Suprapubic skin (tissue), 4 donors: ENCODE data around the gene RASL10B. TPM values are rescaled to one million over a fixed set of nuclear protein-coding genes. Genes with fewer than 3 reads are reported as not detected.
"Not testable (repeated sequence)": the region's sequence is repeated elsewhere in the genome, so short reads cannot be mapped to it uniquely, and the experiment has no call there.

Source experiments
- DNase-seq, 2 donors: peaks; one replicate each; pipeline ENCODE4 v3.0.0-alpha.2; 2019; ENCODE audit warnings: low spot score in 2 of 2
- H3K27ac ChIP-seq: fragments of 200-600 bp; sonication (generic); one replicate; pipeline ENCODE4 v1.5.1; 2019
- H3K27me3 ChIP-seq: fragments of 200-600 bp; sonication (generic); one replicate; pipeline ENCODE4 v1.5.1; 2019
- H3K36me3 ChIP-seq: fragments of 200-600 bp; sonication (generic); one replicate; pipeline ENCODE4 v1.5.1; 2019
- H3K4me1 ChIP-seq: fragments of 200-600 bp; sonication (generic); one replicate; pipeline ENCODE4 v1.5.1; 2019
- H3K4me3 ChIP-seq: fragments of 200-600 bp; sonication (generic); one replicate; pipeline ENCODE4 v1.5.1; 2019; ENCODE audit warnings: mild to moderate bottlenecking
- H3K9me3 ChIP-seq: fragments of 200-600 bp; sonication (generic); one replicate; pipeline ENCODE4 v1.5.1; 2019
- EP300 ChIP-seq: sonication (generic); formaldehyde crosslinking; IDR thresholded peaks from one replicate; pipeline ENCODE4 v1.6.1; 2017; ENCODE audit warnings: antibody characterized with exemption
- POLR2A ChIP-seq, 2 donors: fragments of 450-650 bp; IDR thresholded peaks; one replicate each; pipeline ENCODE4 v1.6.1; 2017; ENCODE audit warnings: antibody characterized with exemption in 2 of 2, mild to moderate bottlenecking in 2 of 2, moderate library complexity in 2 of 2
- POLR2AphosphoS5 ChIP-seq, 3 donors: sonication (generic); formaldehyde crosslinking; IDR thresholded peaks; one replicate each; pipeline ENCODE4 v1.6.1; 2017; ENCODE audit warnings: antibody characterized with exemption in 3 of 3
- WGBS: methylation state at CpG from one replicate; pipeline ENCODE4 v1.1.5; 2018; 5-methylcytosine and 5-hydroxymethylcytosine counted together
- total RNA-seq, 4 donors: library from RNA; depleted of rRNA; stranded (reverse); fragments of >200 nt; gene quantifications; one replicate each; pipeline ENCODE4 v1.1.0, GENCODE V29; 2016
- TF ChIP-seq, protein P1 (sequence below), 2 donors: fragments of 200-600 bp in 1 of 2; fragments of 450-650 bp in 1 of 2; sonication (generic) in 1 of 2; IDR thresholded peaks; one replicate each; pipeline ENCODE4 v1.5.1; 2016 to 2019; ENCODE audit warnings: antibody characterized with exemption in 2 of 2, mild to moderate bottlenecking in 1 of 2, moderate library complexity in 1 of 2

Gene RASL10B
- total RNA-seq, 4 donors from 2014 or later: 0.94 to 2.5 (median 1.9) TPM

DNA sequence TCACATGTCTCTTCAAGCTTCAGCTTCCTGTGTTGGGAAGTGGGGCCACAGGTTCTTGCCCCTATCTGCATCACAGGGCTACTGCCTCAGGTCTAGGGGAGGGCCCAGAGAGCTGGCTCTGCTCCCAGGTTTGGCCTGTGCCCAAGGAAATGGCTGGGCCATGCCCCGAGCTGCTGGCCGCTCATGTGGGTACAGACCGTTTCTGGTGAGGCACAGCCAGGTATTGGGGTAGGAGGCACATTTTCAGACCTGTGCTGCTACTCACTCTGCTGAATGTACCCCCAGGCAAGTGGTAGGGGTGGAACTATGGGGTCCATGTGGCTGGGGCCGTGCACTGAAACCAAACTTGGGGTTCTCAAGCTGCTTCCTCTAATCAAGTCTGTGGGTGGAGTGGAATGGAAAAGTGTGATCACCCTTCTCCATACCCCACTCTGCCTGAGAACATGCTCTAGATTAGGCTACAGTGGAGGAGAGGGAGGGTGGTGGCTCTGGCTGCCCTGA, 17.0 kb downstream of the RASL10B start:
- no peak for TF ChIP-seq EP300
- TF ChIP-seq POLR2A (IDR thresholded peaks at IDR 0.05): no peak
- Histone ChIP-seq H3K27me3 (peaks cover 36% of the 10 kb centered on the region), H3K27ac (no peak overlapping the region), H3K9me3 (no peaks in the 10 kb centered on the region), H3K4me1 (peaks cover 40% of the 10 kb centered on the region), H3K4me3 (no peak overlapping the region), H3K36me3 (no peaks in the 10 kb centered on the region)
- WGBS: 0% methylated on average over 2 of the region's 4 CpGs
- no peak for DNase-seq

DNA sequence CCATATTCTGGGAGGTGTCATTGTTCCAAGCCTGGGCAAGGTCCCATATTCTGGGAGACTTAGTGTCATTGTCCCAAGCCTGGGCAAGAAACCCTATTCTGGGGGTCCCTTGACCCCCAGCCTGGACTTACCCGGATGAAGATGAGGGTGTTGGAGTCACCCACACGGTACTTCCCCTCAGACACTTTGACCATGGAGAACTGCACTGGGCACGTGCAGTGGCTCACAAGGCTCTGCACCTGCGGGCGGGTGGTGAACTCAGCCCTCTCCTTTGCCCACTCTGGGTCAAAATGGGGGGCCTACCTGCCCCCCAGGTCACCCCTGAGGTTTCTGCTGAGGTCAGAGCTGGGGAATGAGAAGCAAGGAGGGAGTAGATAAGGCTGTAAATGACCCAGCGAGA, 17.5 kb downstream of the RASL10B start:
- Histone ChIP-seq H3K9me3 (no peaks in the 10 kb centered on the region), H3K36me3 (no peaks in the 10 kb centered on the region), H3K27me3 (peaks cover 30% of the 10 kb centered on the region), H3K27ac (no peak overlapping the region), H3K4me3 (no peak overlapping the region), H3K4me1 (peaks cover 40% of the 10 kb centered on the region)
- 66% methylated on average over 4 of the region's 6 CpGs for WGBS
- TF ChIP-seq, protein P1, sequence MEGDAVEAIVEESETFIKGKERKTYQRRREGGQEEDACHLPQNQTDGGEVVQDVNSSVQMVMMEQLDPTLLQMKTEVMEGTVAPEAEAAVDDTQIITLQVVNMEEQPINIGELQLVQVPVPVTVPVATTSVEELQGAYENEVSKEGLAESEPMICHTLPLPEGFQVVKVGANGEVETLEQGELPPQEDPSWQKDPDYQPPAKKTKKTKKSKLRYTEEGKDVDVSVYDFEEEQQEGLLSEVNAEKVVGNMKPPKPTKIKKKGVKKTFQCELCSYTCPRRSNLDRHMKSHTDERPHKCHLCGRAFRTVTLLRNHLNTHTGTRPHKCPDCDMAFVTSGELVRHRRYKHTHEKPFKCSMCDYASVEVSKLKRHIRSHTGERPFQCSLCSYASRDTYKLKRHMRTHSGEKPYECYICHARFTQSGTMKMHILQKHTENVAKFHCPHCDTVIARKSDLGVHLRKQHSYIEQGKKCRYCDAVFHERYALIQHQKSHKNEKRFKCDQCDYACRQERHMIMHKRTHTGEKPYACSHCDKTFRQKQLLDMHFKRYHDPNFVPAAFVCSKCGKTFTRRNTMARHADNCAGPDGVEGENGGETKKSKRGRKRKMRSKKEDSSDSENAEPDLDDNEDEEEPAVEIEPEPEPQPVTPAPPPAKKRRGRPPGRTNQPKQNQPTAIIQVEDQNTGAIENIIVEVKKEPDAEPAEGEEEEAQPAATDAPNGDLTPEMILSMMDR (IDR thresholded peaks at IDR 0.05): no peak
- no peak for TF ChIP-seq POLR2AphosphoS5 (IDR thresholded peaks at IDR 0.05)
- no peak for TF ChIP-seq EP300
- no peak for TF ChIP-seq POLR2A (IDR thresholded peaks at IDR 0.05)
- DNase-seq: no peak

DNA sequence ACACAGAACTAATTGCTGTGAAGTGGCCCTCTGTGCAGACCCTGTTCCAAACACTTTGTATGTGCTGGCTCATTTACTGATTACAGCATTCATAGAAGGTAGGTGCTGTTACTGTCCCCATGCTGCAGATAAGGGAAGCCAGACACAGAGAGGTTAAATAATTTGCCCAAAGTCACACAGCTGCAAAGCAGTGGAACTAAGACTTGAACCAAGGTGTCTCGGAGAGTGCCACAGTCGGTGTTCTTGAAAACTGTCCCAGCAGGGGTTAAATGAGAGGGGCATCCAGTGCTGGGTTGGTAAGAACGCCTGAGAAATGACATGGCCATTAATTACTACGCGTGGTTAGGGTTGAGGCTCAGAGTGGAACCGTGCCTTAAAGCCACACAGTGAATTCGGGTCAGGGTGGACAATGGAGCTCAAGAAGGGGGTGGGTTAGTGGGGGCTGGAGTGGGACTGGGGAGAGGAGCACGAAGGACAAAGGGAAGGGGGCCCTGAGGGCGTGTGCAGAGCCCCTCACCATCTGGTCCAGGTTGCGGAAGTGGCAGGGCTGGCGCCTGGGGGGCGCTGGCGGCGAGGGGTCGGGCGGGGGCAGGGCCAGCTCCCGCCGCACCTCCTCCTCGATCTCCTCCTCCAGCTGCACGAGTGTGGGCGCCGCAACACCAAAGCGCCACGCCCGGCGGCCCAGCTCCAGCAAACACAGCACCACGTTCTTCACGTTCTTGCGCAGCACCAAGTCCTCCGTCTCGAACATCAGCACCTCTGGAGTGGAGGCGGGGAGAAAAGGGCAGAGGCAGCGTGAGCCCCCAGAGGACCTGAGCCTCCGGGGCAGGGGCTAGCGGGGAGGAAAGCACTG, 18.3 kb downstream of the RASL10B start:
- TF ChIP-seq EP300 (no peak), POLR2A (IDR thresholded peaks at IDR 0.05) (no peak), POLR2AphosphoS5 (IDR thresholded peaks at IDR 0.05) (no peak)
- TF ChIP-seq, protein P1 (IDR thresholded peaks at IDR 0.05): no peak
- 14% methylated on average over 13 of the region's 35 CpGs for WGBS
- H3K4me3 ChIP-seq: no peak overlapping the region
- no peak for DNase-seq
- H3K9me3 ChIP-seq: no peaks in the 10 kb centered on the region
- no peaks in the 10 kb centered on the region for H3K36me3 ChIP-seq
- H3K4me1 ChIP-seq: peaks cover 40% of the 10 kb centered on the region
- H3K27me3 ChIP-seq: peaks cover 27% of the 10 kb centered on the region
- H3K27ac ChIP-seq: no peak overlapping the region

DNA sequence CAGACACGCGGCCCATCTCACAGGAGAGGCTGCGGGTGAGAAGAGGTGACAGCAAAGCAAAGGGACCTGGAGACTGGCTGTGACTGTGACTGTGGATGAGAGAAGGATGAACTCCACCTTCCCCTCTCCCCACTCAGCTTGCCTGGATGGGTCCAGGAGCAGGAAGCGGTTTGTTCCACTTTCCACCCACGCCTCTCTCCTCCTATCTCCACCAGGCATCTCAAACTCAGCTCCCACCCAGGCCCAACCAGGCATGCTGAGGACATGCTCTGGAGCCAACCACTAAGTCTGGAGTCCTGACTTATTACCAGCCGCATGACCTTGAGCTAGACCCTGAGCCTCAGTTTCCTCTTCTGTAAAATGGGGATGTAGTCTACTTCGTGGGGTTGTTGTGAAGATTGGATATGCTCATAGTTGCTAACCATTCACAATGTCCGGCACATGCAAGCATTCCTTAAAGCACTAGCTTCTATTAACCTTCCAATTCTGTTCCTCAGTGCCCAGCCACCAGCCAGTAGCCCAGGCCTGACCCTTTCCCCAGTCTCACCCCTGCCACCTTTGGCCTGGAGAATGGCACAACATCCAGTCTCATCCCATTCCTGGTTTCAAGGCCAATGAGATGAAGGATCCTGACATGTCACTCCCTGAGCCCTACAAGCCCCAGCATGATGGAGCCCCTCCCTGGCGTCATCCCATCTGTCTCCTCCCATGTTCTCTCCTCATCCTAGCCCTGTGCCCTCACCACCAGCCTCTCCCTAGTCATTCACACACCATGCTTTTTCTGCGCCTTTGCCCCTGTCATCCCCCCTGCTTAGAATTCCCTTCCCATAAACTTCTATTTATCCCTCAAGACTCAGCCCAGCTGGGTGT, 19.3 kb downstream of the RASL10B start:
- Histone ChIP-seq H3K27me3 (peaks cover 27% of the 10 kb centered on the region), H3K4me1 (peaks cover 40% of the 10 kb centered on the region), H3K4me3 (no peak overlapping the region)

DNA sequence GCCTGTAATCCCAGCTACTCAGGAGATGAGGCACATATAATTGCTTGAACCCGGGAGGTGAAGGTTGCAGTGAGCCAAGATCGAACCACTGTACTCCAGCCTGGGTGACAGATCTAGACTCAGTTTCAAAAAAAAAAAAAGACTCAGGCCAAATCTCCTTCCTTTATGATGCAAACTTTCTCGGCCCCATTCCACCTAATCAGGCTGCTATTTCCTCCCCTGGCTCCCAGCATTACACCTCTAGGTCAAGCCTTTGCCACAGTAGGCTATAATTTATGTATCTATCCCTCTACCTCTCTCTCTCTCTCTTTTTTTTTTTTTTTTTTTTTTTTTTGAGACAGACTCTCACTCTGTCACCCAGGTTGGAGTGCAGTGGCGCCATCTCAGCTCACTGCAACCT, 20.1 kb downstream of the RASL10B start:
- not testable (repeated sequence) for H3K27ac ChIP-seq, DNase-seq, H3K4me3 ChIP-seq, H3K36me3 ChIP-seq, H3K9me3 ChIP-seq
- 80% methylated on average over 4 of the region's 4 CpGs for WGBS
- peaks cover 27% of the 10 kb centered on the region for H3K27me3 ChIP-seq
- H3K4me1 ChIP-seq: peaks cover 40% of the 10 kb centered on the region

More for the DNA sequence above, 19.3 kb downstream of the RASL10B start:
- TF ChIP-seq, protein P1 (IDR thresholded peaks at IDR 0.05): no peak
- TF ChIP-seq POLR2A (IDR thresholded peaks at IDR 0.05): no peak
- no peak for TF ChIP-seq POLR2AphosphoS5 (IDR thresholded peaks at IDR 0.05)
- no peak for TF ChIP-seq EP300
- WGBS: 73% methylated on average over 10 of the region's 10 CpGs
- DNase-seq: no peak
- H3K9me3 ChIP-seq: no peaks in the 10 kb centered on the region
- H3K36me3 ChIP-seq: no peaks in the 10 kb centered on the region
- H3K27ac ChIP-seq: no peak overlapping the region

DNA sequence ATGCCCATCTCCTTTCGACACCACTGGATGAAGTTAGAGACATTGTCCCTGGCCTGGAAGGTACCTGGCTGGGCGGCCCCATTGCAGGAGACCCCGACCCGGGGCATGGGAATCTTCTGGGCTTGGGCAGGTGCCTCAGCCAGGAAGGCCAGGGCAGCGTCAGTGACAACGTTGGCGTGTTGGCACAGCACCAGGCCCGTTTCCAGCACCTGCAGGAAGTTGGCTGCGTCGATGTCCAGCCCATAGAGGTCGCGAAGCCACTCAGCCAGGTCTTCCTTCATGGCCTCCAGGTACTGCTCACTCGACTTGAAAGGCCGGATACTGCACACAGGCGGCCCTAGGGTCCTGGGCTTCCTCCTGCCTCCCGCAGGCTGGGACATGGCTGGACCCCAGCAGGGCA, 21.0 kb downstream of the RASL10B start:
- no peak for DNase-seq
- no peak overlapping the region for H3K27ac ChIP-seq
- H3K9me3 ChIP-seq: no peaks in the 10 kb centered on the region
- H3K27me3 ChIP-seq: peaks cover 27% of the 10 kb centered on the region
- WGBS: 66% methylated on average over 7 of the region's 16 CpGs
- TF ChIP-seq EP300: no peak
- TF ChIP-seq POLR2A (IDR thresholded peaks at IDR 0.05): no peak
- TF ChIP-seq, protein P1 (IDR thresholded peaks at IDR 0.05): no peak
- TF ChIP-seq POLR2AphosphoS5 (IDR thresholded peaks at IDR 0.05): no peak
- H3K4me1 ChIP-seq: peaks cover 38% of the 10 kb centered on the region
- H3K4me3 ChIP-seq: no peak overlapping the region
- no peaks in the 10 kb centered on the region for H3K36me3 ChIP-seq
